ENCODE data around the gene ZNF571.

DNA sequence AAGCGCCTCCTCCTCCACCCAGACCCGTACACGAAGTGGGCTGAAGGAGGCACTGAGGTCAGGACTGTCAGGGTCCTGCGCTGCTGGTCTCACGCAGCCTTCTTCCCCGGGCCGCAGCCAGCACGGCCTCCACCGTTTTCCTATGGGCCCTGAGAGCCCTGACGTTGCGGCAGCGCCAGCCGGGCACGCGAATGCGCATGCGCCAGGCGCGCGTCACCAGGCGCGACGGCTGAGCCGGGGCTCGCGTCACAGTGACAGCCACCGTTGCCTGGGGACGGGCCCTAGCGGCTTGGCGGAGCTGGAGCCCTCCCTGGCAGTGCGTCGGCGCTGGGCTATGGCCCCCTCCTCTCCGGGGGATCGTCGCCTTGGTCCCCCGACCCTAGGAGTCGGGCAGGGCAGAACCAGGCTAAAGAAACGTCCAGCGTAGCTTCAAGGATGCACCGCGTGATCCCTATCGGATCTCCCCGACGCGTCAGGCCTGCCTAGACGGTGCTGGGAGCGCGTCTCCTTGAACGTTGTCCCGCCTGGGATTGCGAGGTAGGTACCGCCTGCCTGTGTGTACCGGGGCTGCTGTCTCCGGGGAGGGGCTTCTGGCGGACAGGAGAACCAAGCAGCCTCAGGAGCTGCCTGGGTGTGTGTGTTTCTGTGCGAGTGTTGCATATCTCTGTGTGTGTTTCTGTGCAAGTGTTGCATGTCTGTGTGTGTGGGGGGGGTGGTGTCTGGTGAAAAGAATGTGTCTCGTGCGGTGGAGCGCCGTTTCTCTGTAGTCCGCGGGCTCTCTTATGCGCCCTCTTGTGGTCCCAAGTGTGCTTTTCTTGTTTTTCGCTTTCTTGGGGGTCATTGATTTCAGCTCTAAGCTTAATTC, 43.2 kb downstream of the ZNF571 start:
- TF ChIP-seq, protein P1, sequence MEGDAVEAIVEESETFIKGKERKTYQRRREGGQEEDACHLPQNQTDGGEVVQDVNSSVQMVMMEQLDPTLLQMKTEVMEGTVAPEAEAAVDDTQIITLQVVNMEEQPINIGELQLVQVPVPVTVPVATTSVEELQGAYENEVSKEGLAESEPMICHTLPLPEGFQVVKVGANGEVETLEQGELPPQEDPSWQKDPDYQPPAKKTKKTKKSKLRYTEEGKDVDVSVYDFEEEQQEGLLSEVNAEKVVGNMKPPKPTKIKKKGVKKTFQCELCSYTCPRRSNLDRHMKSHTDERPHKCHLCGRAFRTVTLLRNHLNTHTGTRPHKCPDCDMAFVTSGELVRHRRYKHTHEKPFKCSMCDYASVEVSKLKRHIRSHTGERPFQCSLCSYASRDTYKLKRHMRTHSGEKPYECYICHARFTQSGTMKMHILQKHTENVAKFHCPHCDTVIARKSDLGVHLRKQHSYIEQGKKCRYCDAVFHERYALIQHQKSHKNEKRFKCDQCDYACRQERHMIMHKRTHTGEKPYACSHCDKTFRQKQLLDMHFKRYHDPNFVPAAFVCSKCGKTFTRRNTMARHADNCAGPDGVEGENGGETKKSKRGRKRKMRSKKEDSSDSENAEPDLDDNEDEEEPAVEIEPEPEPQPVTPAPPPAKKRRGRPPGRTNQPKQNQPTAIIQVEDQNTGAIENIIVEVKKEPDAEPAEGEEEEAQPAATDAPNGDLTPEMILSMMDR (IDR thresholded peaks at IDR 0.05; ENCODE audit: low read depth, low read length) = peak; percentile 55
- TF ChIP-seq EZH2phosphoT487 (IDR thresholded peaks at IDR 0.05; ENCODE audit: low read depth) = no peak

Measured in OCI-LY3 (cell line).